GM12878 (cell line): ENCODE results near the gene PRKCG.

ENCODE experiments used
- HDAC6 ChIP-seq: fragments of 200-600 bp; sonication (generic); IDR thresholded peaks from one replicate; pipeline ENCODE4 v1.8.0; 2017; ENCODE audit warnings: antibody characterized with exemption; ENCODE audit not compliant: unreplicated experiment
- USF2 ChIP-seq: IDR thresholded peaks from 2 replicates; pipeline ENCODE4 v1.6.1; 2011; ENCODE audit warnings: low read depth, low read length, improper control_type of control experiment, borderline replicate concordance

- no peak for TF ChIP-seq HDAC6
- no peak for TF ChIP-seq USF2
These were observed 27.6 kb downstream of the PRKCG start for GRCh38 chr19:53909471-53910169.
